GM23338 (cell line): ENCODE measurements around the gene MOGAT2. TPM values are rescaled to one million over a fixed set of nuclear protein-coding genes. Genes with fewer than 3 reads are reported as not detected.

Source experiments
- ATAC-seq: fragments of 200-7000 bp; cut with Tn5 transposase; 3 replicates; pipeline ENCODE4 v1.9.1; 2020
- DNase-seq: peaks from one replicate; pipeline ENCODE4 v3.0.0-alpha.2; 2015; ENCODE audit warnings: low spot score
- H2AFZ ChIP-seq: fragments of 200-600 bp; sonication (generic); 2 replicates; pipeline ENCODE4 v1.8.0; 2016; ENCODE audit warnings: antibody characterized with exemption, mild to moderate bottlenecking, moderate library complexity
- H3F3A ChIP-seq: fragments of 200-600 bp; sonication (generic); replicated peaks from 2 replicates; pipeline ENCODE4 v1.8.0; 2017; ENCODE audit warnings: antibody characterized with exemption, mixed run types, low read depth
- H3K27ac ChIP-seq: fragments of 200-600 bp; sonication (generic); 2 replicates; pipeline ENCODE4 v1.6.1; 2016; ENCODE audit warnings: low read depth
- H3K27me3 ChIP-seq: fragments of 200-600 bp; sonication (generic); 2 replicates; pipeline ENCODE4 v1.8.0; 2016; ENCODE audit warnings: mild to moderate bottlenecking, mixed run types, moderate library complexity; ENCODE audit not compliant: insufficient read depth
- H3K36me3 ChIP-seq: fragments of 200-600 bp; sonication (generic); 2 replicates; pipeline ENCODE4 v1.8.0; 2016; ENCODE audit warnings: mild to moderate bottlenecking; ENCODE audit not compliant: insufficient read depth
- H3K4me1 ChIP-seq: fragments of 200-600 bp; sonication (generic); 2 replicates; pipeline ENCODE4 v1.8.0; 2016; ENCODE audit warnings: mild to moderate bottlenecking, moderate library complexity; ENCODE audit not compliant: insufficient read depth
- H3K4me2 ChIP-seq: fragments of 200-600 bp; sonication (generic); 2 replicates; pipeline ENCODE4 v1.7.1; 2017; ENCODE audit warnings: mixed run types
- H3K4me3 ChIP-seq: fragments of 200-600 bp; sonication (generic); 2 replicates; pipeline ENCODE4 v1.6.1; 2016; ENCODE audit warnings: mixed run types
- H3K79me2 ChIP-seq: fragments of 200-600 bp; sonication (generic); replicated peaks from 2 replicates; pipeline ENCODE4 v1.8.0; 2017; ENCODE audit warnings: mild to moderate bottlenecking; ENCODE audit not compliant: insufficient read depth
- H3K9me2 ChIP-seq: fragments of 200-600 bp; sonication (generic); 2 replicates; pipeline ENCODE4 v1.8.0; 2017; ENCODE audit not compliant: insufficient read depth
- H4K20me1 ChIP-seq: fragments of 200-600 bp; sonication (generic); replicated peaks from 2 replicates; pipeline ENCODE4 v1.8.0; 2017; ENCODE audit warnings: mild to moderate bottlenecking; ENCODE audit not compliant: insufficient read depth
- H3K27ac Mint-ChIP-seq: 2 replicates; pipeline ENCODE4 v1.8.0; 2020; ENCODE audit warnings: inconsistent platforms, mild to moderate bottlenecking, moderate library complexity, mixed read lengths
- H3K27me3 Mint-ChIP-seq: 3 replicates; pipeline ENCODE4 v1.8.0; 2022; ENCODE audit warnings: low read depth, mild to moderate bottlenecking, moderate library complexity, mixed read lengths, inconsistent platforms; ENCODE audit not compliant: insufficient read depth, poor library complexity
- H3K36me3 Mint-ChIP-seq: 3 replicates; pipeline ENCODE4 v1.8.0; 2021; ENCODE audit warnings: low read depth, mild to moderate bottlenecking, inconsistent platforms, moderate library complexity, mixed read lengths
- H3K4me1 Mint-ChIP-seq: 3 replicates; pipeline ENCODE4 v1.8.0; 2020; ENCODE audit warnings: mild to moderate bottlenecking, inconsistent platforms, mixed read lengths
- H3K4me3 Mint-ChIP-seq: 3 replicates; pipeline ENCODE4 v1.8.0; 2021; ENCODE audit warnings: moderate library complexity, mild to moderate bottlenecking, inconsistent platforms, mixed read lengths
- H3K9me3 Mint-ChIP-seq: 3 replicates; pipeline ENCODE4 v1.8.0; 2020; ENCODE audit warnings: moderate library complexity, mild to moderate bottlenecking, inconsistent platforms, mixed read lengths
- CREB1 ChIP-seq: fragments of 250-450 bp; sonication (Bioruptor Pico); IDR thresholded peaks from 2 replicates; pipeline ENCODE4 v1.5.0; 2020; ENCODE audit warnings: low read depth, mild to moderate bottlenecking, moderate library complexity
- EZH2 ChIP-seq: fragments of 200-600 bp; sonication (generic); IDR thresholded peaks from one replicate; pipeline ENCODE4 v1.8.0; 2017; ENCODE audit warnings: antibody characterized with exemption, mild to moderate bottlenecking, low read depth; ENCODE audit not compliant: unreplicated experiment
- EZH2phosphoT487 ChIP-seq: fragments of 200-600 bp; sonication (generic); IDR thresholded peaks from one replicate; pipeline ENCODE4 v1.8.1; 2018; ENCODE audit warnings: antibody characterized with exemption; ENCODE audit not compliant: unreplicated experiment
- JUNB ChIP-seq: IDR thresholded peaks from one replicate; pipeline ENCODE4 v1.6.1; 2016; ENCODE audit warnings: antibody characterized with exemption; ENCODE audit not compliant: unreplicated experiment
- NANOG ChIP-seq: IDR thresholded peaks from 2 replicates; pipeline ENCODE4 v1.6.1; 2016; ENCODE audit warnings: antibody characterized with exemption, borderline replicate concordance
- POLR2AphosphoS5 ChIP-seq: IDR thresholded peaks from 2 replicates; pipeline ENCODE4 v1.6.1; 2016; ENCODE audit warnings: antibody characterized with exemption, low read depth
- ZNF331 ChIP-seq: fragments of 250-450 bp; sonication (Bioruptor Pico); IDR thresholded peaks from 2 replicates; pipeline ENCODE4 v1.5.0; 2020; ENCODE audit warnings: low read depth, mild to moderate bottlenecking, moderate library complexity
- polyA plus RNA-seq: library from polyadenylated mRNA; unstranded; fragments of >200 nt; fragmentation: Nextera tagmentation; extraction: Ambion mirVana; gene quantifications from 2 replicates; pipeline ENCODE4 v1.2.1, GENCODE V29; 2016
- total RNA-seq: library from RNA; depleted of rRNA; stranded (reverse); fragments of >200 nt; shearing (Covaris generic); gene quantifications from 2 replicates; pipeline ENCODE4 v1.2.3, GENCODE V29; 2014
- TF ChIP-seq, protein P1 (sequence below): IDR thresholded peaks from one replicate; pipeline ENCODE4 v1.6.1; 2018; ENCODE audit warnings: antibody characterized with exemption; ENCODE audit not compliant: unreplicated experiment
- TF ChIP-seq, protein P2 (sequence below), 2 experiments: fragments of 200-600 bp in 1 of 2; sonication (generic) in 1 of 2; conservative IDR thresholded peaks; 2 replicates each; pipeline versions ENCODE4 v1.5.1 to v1.6.1; 2016 to 2017; ENCODE audit warnings: antibody characterized with exemption in 2 of 2, low read depth in 2 of 2, mild to moderate bottlenecking in 2 of 2, moderate library complexity in 1 of 2

Gene MOGAT2
- total and polyA plus RNA-seq, 2 experiments from 2014 or later: not detected

DNA sequence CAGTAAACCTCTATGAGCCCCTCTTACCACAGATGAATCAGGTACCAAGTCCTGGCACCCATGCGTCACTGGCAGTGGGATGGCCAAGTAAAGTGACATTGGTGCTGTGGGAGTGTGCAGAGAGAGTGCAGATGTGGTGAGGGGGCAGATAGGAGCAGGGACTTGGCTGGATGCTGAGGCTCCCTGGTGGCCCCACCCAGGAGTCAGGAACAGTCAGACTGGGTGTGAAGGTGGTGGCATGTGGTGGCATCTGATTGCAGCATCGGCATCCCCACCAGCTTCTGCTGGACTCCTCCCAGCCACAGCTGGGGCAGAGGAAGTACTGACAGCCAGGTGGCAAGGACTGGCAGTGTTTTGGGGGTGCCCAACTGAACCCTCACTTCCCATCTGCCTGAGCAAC lies 62.3 kb downstream of the MOGAT2 start (continued):
- no peak for TF ChIP-seq EZH2phosphoT487
- no peak for TF ChIP-seq NANOG
- TF ChIP-seq, protein P1, sequence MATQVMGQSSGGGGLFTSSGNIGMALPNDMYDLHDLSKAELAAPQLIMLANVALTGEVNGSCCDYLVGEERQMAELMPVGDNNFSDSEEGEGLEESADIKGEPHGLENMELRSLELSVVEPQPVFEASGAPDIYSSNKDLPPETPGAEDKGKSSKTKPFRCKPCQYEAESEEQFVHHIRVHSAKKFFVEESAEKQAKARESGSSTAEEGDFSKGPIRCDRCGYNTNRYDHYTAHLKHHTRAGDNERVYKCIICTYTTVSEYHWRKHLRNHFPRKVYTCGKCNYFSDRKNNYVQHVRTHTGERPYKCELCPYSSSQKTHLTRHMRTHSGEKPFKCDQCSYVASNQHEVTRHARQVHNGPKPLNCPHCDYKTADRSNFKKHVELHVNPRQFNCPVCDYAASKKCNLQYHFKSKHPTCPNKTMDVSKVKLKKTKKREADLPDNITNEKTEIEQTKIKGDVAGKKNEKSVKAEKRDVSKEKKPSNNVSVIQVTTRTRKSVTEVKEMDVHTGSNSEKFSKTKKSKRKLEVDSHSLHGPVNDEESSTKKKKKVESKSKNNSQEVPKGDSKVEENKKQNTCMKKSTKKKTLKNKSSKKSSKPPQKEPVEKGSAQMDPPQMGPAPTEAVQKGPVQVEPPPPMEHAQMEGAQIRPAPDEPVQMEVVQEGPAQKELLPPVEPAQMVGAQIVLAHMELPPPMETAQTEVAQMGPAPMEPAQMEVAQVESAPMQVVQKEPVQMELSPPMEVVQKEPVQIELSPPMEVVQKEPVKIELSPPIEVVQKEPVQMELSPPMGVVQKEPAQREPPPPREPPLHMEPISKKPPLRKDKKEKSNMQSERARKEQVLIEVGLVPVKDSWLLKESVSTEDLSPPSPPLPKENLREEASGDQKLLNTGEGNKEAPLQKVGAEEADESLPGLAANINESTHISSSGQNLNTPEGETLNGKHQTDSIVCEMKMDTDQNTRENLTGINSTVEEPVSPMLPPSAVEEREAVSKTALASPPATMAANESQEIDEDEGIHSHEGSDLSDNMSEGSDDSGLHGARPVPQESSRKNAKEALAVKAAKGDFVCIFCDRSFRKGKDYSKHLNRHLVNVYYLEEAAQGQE: no peak
- no peak for TF ChIP-seq EZH2
- TF ChIP-seq, protein P2, sequence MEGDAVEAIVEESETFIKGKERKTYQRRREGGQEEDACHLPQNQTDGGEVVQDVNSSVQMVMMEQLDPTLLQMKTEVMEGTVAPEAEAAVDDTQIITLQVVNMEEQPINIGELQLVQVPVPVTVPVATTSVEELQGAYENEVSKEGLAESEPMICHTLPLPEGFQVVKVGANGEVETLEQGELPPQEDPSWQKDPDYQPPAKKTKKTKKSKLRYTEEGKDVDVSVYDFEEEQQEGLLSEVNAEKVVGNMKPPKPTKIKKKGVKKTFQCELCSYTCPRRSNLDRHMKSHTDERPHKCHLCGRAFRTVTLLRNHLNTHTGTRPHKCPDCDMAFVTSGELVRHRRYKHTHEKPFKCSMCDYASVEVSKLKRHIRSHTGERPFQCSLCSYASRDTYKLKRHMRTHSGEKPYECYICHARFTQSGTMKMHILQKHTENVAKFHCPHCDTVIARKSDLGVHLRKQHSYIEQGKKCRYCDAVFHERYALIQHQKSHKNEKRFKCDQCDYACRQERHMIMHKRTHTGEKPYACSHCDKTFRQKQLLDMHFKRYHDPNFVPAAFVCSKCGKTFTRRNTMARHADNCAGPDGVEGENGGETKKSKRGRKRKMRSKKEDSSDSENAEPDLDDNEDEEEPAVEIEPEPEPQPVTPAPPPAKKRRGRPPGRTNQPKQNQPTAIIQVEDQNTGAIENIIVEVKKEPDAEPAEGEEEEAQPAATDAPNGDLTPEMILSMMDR (conservative IDR thresholded peaks at IDR 0.05; ENCODE audit: low read depth in 2 of 2): no peak
- TF ChIP-seq ZNF331 (CRISPR knock-in tag): no peak

DNA sequence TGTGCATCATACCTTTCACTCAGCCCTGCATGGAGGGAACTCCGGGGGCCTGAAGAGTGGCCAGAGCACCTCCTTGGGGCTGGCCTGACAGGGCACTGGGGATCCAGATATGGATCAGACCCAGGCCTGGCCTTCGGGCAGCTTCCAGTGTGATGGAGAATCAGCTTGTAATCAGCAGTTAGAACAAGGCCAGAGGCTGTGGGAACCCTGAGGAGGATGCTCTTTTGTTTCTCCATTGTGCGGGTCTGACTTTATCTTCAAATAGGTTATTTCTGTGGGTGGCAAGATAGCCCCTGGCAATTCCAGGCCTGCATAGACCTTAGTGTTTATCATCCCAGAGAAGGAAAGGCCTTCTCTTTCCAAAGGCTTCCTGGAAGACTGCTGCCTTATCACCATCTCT lies 63.2 kb downstream of the MOGAT2 start:
- H3K36me3 Mint-ChIP-seq: no peaks in the 10 kb centered on the region
- H3K9me3 Mint-ChIP-seq: no peaks in the 10 kb centered on the region
- H3K4me2 ChIP-seq: no peak overlapping the region
- H3K4me1 ChIP-seq: no peaks in the 10 kb centered on the region
- H3K27ac ChIP-seq: no peak overlapping the region
- no peak overlapping the region for H3K27ac Mint-ChIP-seq
- H2AFZ ChIP-seq: no peak overlapping the region
- no peak for ATAC-seq
- H3K27me3 Mint-ChIP-seq: peaks cover 3% of the 10 kb centered on the region
- TF ChIP-seq POLR2AphosphoS5 (no peak), JUNB (no peak), EZH2phosphoT487 (no peak), CREB1 (no peak)
- TF ChIP-seq, protein P1: no peak
- H3K4me3 Mint-ChIP-seq: no peak overlapping the region
- no peaks in the 10 kb centered on the region for H3F3A ChIP-seq
- H3K4me3 ChIP-seq: no peak overlapping the region
- H3K27me3 ChIP-seq: no peaks in the 10 kb centered on the region
- H4K20me1 ChIP-seq: no peaks in the 10 kb centered on the region
- H3K79me2 ChIP-seq: no peaks in the 10 kb centered on the region
- DNase-seq: no peak
- H3K36me3 ChIP-seq: no peaks in the 10 kb centered on the region
- H3K9me2 ChIP-seq: no peaks in the 10 kb centered on the region
- peaks cover 3% of the 10 kb centered on the region for H3K4me1 Mint-ChIP-seq
